Right atrium auricular region (tissue), 2 donors: ENCODE results near the gene HIP1R. TPM values are rescaled to one million over a fixed set of nuclear protein-coding genes. Genes with fewer than 3 reads are reported as not detected.
A peak's percentile ranks its signal among the peaks of the same experiment; 100 is the strongest.

Experiments used
- DNase-seq: peaks from one replicate; pipeline ENCODE4 v3.0.0-alpha.2; 2019; ENCODE audit warnings: low spot score
- H3K27ac ChIP-seq, 2 donors: fragments of 200-600 bp; sonication (generic); 1 replicate in 1 of 2; 2 replicates in 1 of 2; pipeline ENCODE4 v1.5.1; 2016 to 2019
- H3K27me3 ChIP-seq, 2 donors: fragments of 200-600 bp; sonication (generic); one replicate each; pipeline versions ENCODE4 v1.5.1 to v1.6.0; 2017 to 2019
- H3K36me3 ChIP-seq: fragments of 200-600 bp; sonication (generic); one replicate; pipeline ENCODE4 v1.5.1; 2016
- H3K4me1 ChIP-seq, 2 donors: fragments of 200-600 bp; sonication (generic); one replicate each; pipeline versions ENCODE4 v1.5.1 to v1.6.0; 2017 to 2019
- H3K4me3 ChIP-seq, 2 donors: fragments of 200-600 bp; sonication (generic); 1 replicate in 1 of 2; 2 replicates in 1 of 2; pipeline ENCODE4 v1.5.1; 2017 to 2019; ENCODE audit warnings: mild to moderate bottlenecking in 1 of 2, moderate library complexity in 1 of 2
- H3K9me3 ChIP-seq, 2 donors: fragments of 200-600 bp; sonication (generic); one replicate each; pipeline ENCODE4 v1.5.1; 2019
- CTCF ChIP-seq, 2 donors: fragments of 200-600 bp; sonication (generic); IDR thresholded peaks; one replicate each; pipeline ENCODE4 v1.5.1; 2019; ENCODE audit warnings: antibody characterized with exemption in 2 of 2
- total RNA-seq, 2 donors: library from RNA; depleted of rRNA; stranded (reverse); fragments of >200 nt; gene quantifications; one replicate each; pipeline ENCODE4 v1.1.0, GENCODE V29; 2016

The HIP1R gene
- total RNA-seq, 2 donors from 2014 or later: 32.4 to 43.8 TPM

DNA sequence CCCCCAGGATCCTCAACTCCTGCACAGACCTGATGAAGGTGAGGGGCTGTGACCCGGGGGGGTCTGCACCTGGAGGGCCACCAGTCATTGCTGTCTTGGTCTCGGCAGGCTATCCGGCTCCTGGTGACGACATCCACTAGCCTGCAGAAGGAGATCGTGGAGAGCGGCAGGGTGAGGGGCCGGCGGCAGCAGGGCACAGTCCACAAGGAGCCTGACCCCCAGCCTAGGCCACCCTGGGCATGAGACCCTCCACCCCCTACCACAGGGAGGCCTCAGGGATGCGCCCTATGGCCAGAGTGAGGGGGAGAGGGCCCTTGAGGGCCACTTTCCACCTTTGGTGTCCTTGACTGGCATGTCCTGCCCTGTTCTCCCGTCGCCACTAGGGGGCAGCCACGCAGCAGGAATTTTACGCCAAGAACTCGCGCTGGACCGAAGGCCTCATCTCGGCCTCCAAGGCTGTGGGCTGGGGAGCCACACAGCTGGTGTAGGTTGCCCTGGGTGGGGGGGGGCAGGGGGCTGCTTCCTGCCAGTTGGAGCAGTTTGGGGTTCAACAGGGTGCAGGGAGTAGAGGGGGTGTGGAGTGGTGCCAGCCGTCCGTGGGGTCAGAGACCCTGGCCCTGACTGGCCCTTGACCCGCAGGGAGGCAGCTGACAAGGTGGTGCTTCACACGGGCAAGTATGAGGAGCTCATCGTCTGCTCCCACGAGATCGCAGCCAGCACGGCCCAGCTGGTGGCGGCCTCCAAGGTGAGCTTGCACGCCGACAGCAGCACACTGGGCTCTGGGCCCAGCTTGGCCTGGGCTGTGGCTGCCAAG, 25.0 kb downstream of the HIP1R start:
- no peaks in the 10 kb centered on the region for H3K27me3 ChIP-seq
- H3K36me3 ChIP-seq: peaks cover 26% of the 10 kb centered on the region
- no peak overlapping the region for H3K4me3 ChIP-seq
- H3K27ac ChIP-seq: peak overlapping the region; percentile 52 to 62
- TF ChIP-seq CTCF (IDR thresholded peaks at IDR 0.05): peak; percentile 86 to 99
- no peaks in the 10 kb centered on the region for H3K9me3 ChIP-seq
- DNase-seq: peak; percentile 88
- H3K4me1 ChIP-seq: peaks cover 0 to 38% of the 10 kb centered on the region in 2 donors

DNA sequence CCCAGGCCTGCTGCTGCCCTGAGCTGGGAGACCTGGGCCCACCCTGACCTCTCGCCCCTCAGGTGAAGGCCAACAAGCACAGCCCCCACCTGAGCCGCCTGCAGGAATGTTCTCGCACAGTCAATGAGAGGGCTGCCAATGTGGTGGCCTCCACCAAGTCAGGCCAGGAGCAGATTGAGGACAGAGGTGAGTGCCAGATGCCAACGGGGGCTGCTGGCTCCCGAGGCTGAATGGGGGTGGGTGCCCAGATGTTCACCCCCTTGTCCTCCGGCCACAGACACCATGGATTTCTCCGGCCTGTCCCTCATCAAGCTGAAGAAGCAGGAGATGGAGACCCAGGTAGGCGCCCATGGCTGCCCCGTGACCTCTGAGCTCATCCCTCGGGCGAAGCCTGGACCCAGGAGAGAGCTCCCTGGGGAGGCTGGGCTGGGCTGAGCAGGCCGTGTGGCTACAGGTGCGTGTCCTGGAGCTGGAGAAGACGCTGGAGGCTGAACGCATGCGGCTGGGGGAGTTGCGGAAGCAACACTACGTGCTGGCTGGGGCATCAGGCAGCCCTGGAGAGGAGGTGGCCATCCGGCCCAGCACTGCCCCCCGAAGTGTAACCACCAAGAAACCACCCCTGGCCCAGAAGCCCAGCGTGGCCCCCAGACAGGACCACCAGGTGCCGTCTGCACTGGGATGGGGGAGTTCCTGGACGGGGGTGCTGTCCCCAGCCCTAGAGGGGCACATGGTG, 25.8 kb downstream of the HIP1R start:
- no peak for TF ChIP-seq CTCF (IDR thresholded peaks at IDR 0.05)
- Histone ChIP-seq H3K4me1 (peaks cover 0 to 46% of the 10 kb centered on the region in 2 donors), H3K9me3 (no peaks in the 10 kb centered on the region), H3K36me3 (peaks cover 23% of the 10 kb centered on the region), H3K27ac (peak overlapping the region; percentile 62 to 67), H3K4me3 (no peak overlapping the region), H3K27me3 (no peaks in the 10 kb centered on the region)
- DNase-seq: no peak

GRCh38 chr12:122861587-122861970, 26.3 kb downstream of the HIP1R start:
- Histone ChIP-seq H3K9me3 (no peaks in the 10 kb centered on the region), H3K4me1 (peaks cover 0 to 51% of the 10 kb centered on the region in 2 donors), H3K27me3 (no peaks in the 10 kb centered on the region), H3K4me3 (no peak overlapping the region), H3K27ac (peak overlapping the region; percentile 62 to 67), H3K36me3 (peaks cover 20% of the 10 kb centered on the region)
- TF ChIP-seq CTCF (IDR thresholded peaks at IDR 0.05): no peak
- no peak for DNase-seq

DNA sequence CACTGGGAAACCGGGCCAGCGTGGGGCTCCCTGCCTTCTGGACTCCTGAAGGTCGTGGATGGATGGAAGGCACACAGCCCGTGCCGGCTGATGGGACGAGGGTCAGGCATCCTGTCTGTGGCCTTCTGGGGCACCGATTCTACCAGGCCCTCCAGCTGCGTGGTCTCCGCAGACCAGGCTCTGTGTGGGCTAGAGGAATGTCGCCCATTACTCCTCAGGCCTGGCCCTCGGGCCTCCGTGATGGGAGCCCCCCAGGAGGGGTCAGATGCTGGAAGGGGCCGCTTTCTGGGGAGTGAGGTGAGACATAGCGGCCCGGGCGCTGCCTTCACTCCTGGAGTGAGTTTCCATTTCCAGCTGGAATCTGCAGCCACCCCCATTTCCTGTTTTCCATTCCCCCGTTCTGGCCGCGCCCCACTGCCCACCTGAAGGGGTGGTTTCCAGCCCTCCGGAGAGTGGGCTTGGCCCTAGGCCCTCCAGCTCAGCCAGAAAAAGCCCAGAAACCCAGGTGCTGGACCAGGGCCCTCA, 26.9 kb downstream of the HIP1R start:
- no peak for TF ChIP-seq CTCF (IDR thresholded peaks at IDR 0.05)
- H3K4me1 ChIP-seq: peaks cover 0 to 57% of the 10 kb centered on the region in 2 donors
- DNase-seq: no peak
- no peak overlapping the region for H3K4me3 ChIP-seq
- no peaks in the 10 kb centered on the region for H3K27me3 ChIP-seq
- no peaks in the 10 kb centered on the region for H3K9me3 ChIP-seq
- peak overlapping the region; percentile 62 to 67 for H3K27ac ChIP-seq
- peaks cover 15% of the 10 kb centered on the region for H3K36me3 ChIP-seq

DNA sequence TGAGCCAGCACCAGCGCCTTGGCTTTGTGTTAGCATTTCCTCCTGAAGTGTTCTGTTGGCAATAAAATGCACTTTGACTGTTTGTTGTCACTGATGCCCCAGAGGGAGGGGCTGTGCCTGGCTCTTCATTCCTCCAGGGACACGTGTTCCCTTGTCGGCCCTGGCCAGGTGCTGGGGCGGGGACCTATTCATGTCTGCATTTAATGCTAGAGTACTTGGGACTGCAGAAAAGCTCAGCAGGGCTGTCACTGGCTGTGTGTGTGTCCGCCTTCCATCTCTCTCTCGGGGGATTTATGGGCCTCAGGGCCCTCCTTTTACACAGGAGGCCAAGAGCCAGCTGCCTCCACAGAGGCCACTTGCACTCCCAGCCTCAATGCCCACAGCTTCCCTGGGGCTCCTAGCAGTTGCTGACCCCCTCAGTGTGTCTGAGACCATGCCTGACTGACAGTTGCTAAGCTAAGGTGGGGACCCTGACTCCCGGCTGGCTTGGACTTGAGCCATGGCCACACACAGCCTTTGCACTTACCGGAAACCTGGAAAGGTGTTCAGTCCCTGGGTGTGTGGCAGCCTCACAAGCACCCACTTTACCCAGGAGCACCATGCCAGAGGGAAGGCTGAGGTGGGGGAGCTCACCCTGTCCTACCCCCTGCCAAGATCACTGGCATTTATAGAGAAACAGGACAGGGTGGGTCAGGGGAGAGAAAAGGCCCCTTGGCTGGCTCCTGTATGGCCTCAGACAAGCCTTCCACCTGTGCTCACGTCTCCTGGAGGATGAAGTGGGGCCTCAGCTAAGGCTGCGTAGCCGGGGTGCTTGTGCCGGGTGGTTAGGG, 27.8 kb downstream of the HIP1R start:
- Histone ChIP-seq H3K4me3 (no peak overlapping the region), H3K36me3 (peaks cover 12% of the 10 kb centered on the region), H3K27ac (peak overlapping the region; percentile 26 to 62), H3K9me3 (no peaks in the 10 kb centered on the region), H3K27me3 (no peaks in the 10 kb centered on the region), H3K4me1 (peaks cover 0 to 66% of the 10 kb centered on the region in 2 donors)
- no peak for TF ChIP-seq CTCF (IDR thresholded peaks at IDR 0.05)
- no peak for DNase-seq
